Measurements from ENCODE around the gene OR6B3. TPM values are rescaled to one million over a fixed set of nuclear protein-coding genes. Genes with fewer than 3 reads are reported as not detected.

OR6B3 gene
- total and polyA plus RNA-seq, 4 donors: not detected

- TF ChIP-seq FOXA1 (IDR thresholded peaks at IDR 0.05): no peak
Observed at GRCh38 chr2:240077442-240077841, 24.1 kb upstream of the OR6B3 start (continued).

- no peak overlapping the region for H3K4me3 ChIP-seq (ENCODE audit: low read depth in 1 of 3, low read length in 3 of 3)
- H3K9ac ChIP-seq (ENCODE audit: low read depth in 1 of 2, low read length in 2 of 2): no peak overlapping the region
- TF ChIP-seq CTCF (IDR thresholded peaks at IDR 0.05; ENCODE audit: low read depth, low read length, missing input control) (no peak), RXRA (IDR thresholded peaks at IDR 0.05) (no peak), EGR1 (IDR thresholded peaks at IDR 0.05; ENCODE audit: low read depth in 2 of 2) (no peak), ATF3 (IDR thresholded peaks at IDR 0.05) (no peak), SP1 (IDR thresholded peaks at IDR 0.05) (no peak)
- DNase-seq (ENCODE audit: low spot score): no peak
- no peaks in the 10 kb centered on the region for H3K36me3 ChIP-seq (ENCODE audit: control insufficient read depth in 4 of 4, insufficient read depth in 3 of 4, low read depth in 1 of 4, low read length in 3 of 4)
- H3K9me3 ChIP-seq (ENCODE audit: control insufficient read depth in 4 of 4, low read length in 3 of 4): peaks cover 0 to 8% (median under 1%) of the 10 kb centered on the region in 4 donors
- WGBS: 44% methylated on average over 5 of the region's 5 CpGs
- H3K27ac ChIP-seq (ENCODE audit: low read depth in 1 of 2, low read length in 2 of 2): no peak overlapping the region
- H3K27me3 ChIP-seq (ENCODE audit: control insufficient read depth in 4 of 4, insufficient read depth in 4 of 4, low read length in 3 of 4): peaks cover 0 to 3% (median 0%) of the 10 kb centered on the region in 4 donors
- no peaks in the 10 kb centered on the region for H3K4me1 ChIP-seq (ENCODE audit: control insufficient read depth in 4 of 4, insufficient read depth in 4 of 4, low read length in 3 of 4)
Observed at GRCh38 chr2:240074545-240074944, 21.2 kb upstream of the OR6B3 start.

GRCh38 chr2:240070907-240071306 is 17.6 kb upstream of the OR6B3 start:
- H3K9me3 ChIP-seq (ENCODE audit: control insufficient read depth in 4 of 4, low read length in 3 of 4): peaks cover 0 to under 1% (median 0%) of the 10 kb centered on the region in 4 donors
- DNase-seq (ENCODE audit: low spot score): no peak
- H3K36me3 ChIP-seq (ENCODE audit: control insufficient read depth in 4 of 4, insufficient read depth in 3 of 4, low read depth in 1 of 4, low read length in 3 of 4): no peaks in the 10 kb centered on the region
- no peak overlapping the region for H3K27ac ChIP-seq (ENCODE audit: low read depth in 1 of 2, low read length in 2 of 2)
- TF ChIP-seq HNF4A (conservative IDR thresholded peaks at IDR 0.05): no peak
- no peak for TF ChIP-seq FOXA2 (IDR thresholded peaks at IDR 0.05)
- TF ChIP-seq, protein P1, sequence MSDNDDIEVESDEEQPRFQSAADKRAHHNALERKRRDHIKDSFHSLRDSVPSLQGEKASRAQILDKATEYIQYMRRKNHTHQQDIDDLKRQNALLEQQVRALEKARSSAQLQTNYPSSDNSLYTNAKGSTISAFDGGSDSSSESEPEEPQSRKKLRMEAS (IDR thresholded peaks at IDR 0.05): no peak
- TF ChIP-seq FOXA1 (IDR thresholded peaks at IDR 0.05): no peak
- no peak for TF ChIP-seq TAF1 (conservative IDR thresholded peaks at IDR 0.05)
- no peak for TF ChIP-seq YY1 (IDR thresholded peaks at IDR 0.05)
- TF ChIP-seq EGR1 (IDR thresholded peaks at IDR 0.05; ENCODE audit: low read depth in 2 of 2): no peak
- TF ChIP-seq NR2F2 (IDR thresholded peaks at IDR 0.05): no peak
- TF ChIP-seq, protein P2, sequence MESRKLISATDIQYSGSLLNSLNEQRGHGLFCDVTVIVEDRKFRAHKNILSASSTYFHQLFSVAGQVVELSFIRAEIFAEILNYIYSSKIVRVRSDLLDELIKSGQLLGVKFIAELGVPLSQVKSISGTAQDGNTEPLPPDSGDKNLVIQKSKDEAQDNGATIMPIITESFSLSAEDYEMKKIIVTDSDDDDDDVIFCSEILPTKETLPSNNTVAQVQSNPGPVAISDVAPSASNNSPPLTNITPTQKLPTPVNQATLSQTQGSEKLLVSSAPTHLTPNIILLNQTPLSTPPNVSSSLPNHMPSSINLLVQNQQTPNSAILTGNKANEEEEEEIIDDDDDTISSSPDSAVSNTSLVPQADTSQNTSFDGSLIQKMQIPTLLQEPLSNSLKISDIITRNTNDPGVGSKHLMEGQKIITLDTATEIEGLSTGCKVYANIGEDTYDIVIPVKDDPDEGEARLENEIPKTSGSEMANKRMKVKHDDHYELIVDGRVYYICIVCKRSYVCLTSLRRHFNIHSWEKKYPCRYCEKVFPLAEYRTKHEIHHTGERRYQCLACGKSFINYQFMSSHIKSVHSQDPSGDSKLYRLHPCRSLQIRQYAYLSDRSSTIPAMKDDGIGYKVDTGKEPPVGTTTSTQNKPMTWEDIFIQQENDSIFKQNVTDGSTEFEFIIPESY (IDR thresholded peaks at IDR 0.05): no peak
- no peak overlapping the region for H3K4me3 ChIP-seq (ENCODE audit: low read depth in 1 of 3, low read length in 3 of 3)
- H3K27me3 ChIP-seq (ENCODE audit: control insufficient read depth in 4 of 4, insufficient read depth in 4 of 4, low read length in 3 of 4): peaks cover 0 to 3% (median 0%) of the 10 kb centered on the region in 4 donors
- 88% methylated on average over 3 of the region's 3 CpGs for WGBS
- H3K9ac ChIP-seq (ENCODE audit: low read depth in 1 of 2, low read length in 2 of 2): no peak overlapping the region
- H3K4me1 ChIP-seq (ENCODE audit: control insufficient read depth in 4 of 4, insufficient read depth in 4 of 4, low read length in 3 of 4): no peaks in the 10 kb centered on the region

GRCh38 chr2:240069829-240070228 is 16.5 kb upstream of the OR6B3 start:
- no peaks in the 10 kb centered on the region for H3K36me3 ChIP-seq (ENCODE audit: control insufficient read depth in 4 of 4, insufficient read depth in 3 of 4, low read depth in 1 of 4, low read length in 3 of 4)
- TF ChIP-seq RAD21 (IDR thresholded peaks at IDR 0.05) (no peak), JUND (IDR thresholded peaks at IDR 0.05) (no peak)
- no peaks in the 10 kb centered on the region for H3K9me3 ChIP-seq (ENCODE audit: control insufficient read depth in 4 of 4, low read length in 3 of 4)
- DNase-seq (ENCODE audit: low spot score): no peak
- 44% methylated on average over 1 of the region's 1 CpG for WGBS
- H3K9ac ChIP-seq (ENCODE audit: low read depth in 1 of 2, low read length in 2 of 2): no peak overlapping the region
- no peak overlapping the region for H3K4me3 ChIP-seq (ENCODE audit: low read depth in 1 of 3, low read length in 3 of 3)
- H3K4me1 ChIP-seq (ENCODE audit: control insufficient read depth in 4 of 4, insufficient read depth in 4 of 4, low read length in 3 of 4): no peaks in the 10 kb centered on the region
- H3K27me3 ChIP-seq (ENCODE audit: control insufficient read depth in 4 of 4, insufficient read depth in 4 of 4, low read length in 3 of 4): no peaks in the 10 kb centered on the region
- H3K27ac ChIP-seq (ENCODE audit: low read depth in 1 of 2, low read length in 2 of 2): no peak overlapping the region
